Measurements from ENCODE around the gene XPR1.

XPR1 gene

DNA sequence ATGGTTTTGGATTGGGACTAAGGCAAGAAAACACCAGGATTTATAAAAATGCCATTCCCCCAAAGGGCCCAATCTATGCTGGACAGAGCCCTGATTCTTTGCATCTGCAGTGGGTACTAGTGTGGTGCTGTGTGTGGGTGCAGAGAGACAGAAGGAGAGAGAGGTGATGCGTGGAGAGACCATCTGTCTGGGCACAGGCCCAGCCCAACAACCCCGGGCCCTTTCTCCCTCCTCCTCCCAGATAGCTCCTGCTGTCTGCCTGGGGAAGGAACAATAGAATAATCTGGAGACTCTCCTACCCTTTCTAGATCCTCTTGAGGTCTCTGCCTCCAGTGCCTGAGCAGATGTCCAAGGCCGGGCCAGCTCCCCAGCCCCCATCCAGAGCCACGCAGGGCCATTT is 296.0 kb downstream of the XPR1 start:
- Mint-ChIP-seq H3K4me3 (no peak overlapping the region), H3K27ac (no peak overlapping the region), H3K36me3 (no peaks in the 10 kb centered on the region), H3K9me3 (no peaks in the 10 kb centered on the region), H3K4me1 (no peaks in the 10 kb centered on the region)
- ATAC-seq = peak; percentile 6
- no peak for DNase-seq (ENCODE audit: low spot score in 2 of 2)

DNA sequence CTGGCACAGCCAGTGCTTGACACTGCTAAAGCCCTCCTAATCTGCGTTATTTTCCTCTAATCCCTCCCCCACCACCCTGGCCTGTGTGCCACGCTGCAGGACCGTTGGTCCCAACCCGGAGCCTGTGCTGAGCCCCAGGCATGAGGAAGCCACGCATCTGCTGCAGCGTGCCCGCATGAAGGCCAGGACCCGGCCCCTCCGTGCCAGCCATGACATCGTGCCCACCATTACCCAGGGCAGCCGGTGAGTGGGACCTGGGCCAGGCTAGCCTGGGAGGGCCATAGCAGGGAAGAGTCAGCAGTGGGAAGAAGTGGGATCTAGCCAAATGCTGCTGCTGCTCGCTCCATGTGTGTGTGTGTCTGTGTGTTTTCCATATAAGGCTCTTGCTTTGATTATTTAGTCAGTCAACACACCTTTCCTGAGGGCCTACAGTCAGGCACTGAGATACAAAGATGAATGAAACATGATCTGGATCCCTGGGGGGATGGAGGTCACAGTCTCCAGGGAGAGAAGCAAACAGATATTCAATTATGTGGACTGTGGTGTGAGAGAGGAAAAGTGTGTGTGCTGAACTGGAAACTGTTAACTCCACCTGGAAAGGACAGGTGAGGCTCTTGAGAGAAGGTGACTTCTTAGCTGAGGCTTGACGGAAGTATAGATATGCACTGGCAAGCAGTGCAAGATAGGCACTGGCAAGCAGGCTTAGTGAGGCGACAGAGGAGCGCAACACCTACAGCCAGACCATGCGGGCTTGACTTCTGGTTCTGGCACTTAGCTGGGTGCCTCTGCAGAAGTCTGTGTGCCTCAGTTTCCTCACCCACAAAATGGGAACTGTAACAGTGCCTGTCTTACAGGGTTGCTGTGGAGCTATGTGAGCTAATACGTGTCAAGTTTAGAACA is 296.8 kb downstream of the XPR1 start:
- DNase-seq (ENCODE audit: low spot score in 2 of 2) = no peak
- peak; percentile 6 for ATAC-seq
- Mint-ChIP-seq H3K27ac (no peak overlapping the region), H3K4me1 (no peaks in the 10 kb centered on the region), H3K9me3 (no peaks in the 10 kb centered on the region), H3K4me3 (no peak overlapping the region), H3K36me3 (no peaks in the 10 kb centered on the region)

DNA sequence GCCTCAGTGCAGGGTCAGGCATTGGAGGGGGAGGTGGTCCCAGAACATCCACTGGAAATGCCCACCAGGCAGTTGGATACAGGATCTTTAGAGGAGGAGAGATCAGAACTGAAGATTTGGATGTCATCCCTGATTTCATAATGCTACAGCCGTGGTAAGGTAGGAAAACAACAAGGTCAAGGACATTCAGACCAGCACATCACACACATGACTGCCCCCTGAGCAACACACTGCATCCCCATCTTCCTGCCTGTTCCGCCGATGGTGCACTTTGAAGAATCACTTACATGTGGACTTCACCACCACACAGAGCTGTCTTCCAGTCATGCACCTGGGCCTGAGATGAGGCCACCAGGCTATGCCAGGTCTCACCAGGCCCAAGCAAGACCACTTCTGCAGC is 297.6 kb downstream of the XPR1 start:
- ATAC-seq (no peak), DNase-seq (ENCODE audit: low spot score in 2 of 2) (no peak)
- Mint-ChIP-seq H3K4me1 (no peaks in the 10 kb centered on the region), H3K36me3 (no peaks in the 10 kb centered on the region), H3K27ac (no peak overlapping the region), H3K4me3 (no peak overlapping the region), H3K9me3 (no peaks in the 10 kb centered on the region)

DNA sequence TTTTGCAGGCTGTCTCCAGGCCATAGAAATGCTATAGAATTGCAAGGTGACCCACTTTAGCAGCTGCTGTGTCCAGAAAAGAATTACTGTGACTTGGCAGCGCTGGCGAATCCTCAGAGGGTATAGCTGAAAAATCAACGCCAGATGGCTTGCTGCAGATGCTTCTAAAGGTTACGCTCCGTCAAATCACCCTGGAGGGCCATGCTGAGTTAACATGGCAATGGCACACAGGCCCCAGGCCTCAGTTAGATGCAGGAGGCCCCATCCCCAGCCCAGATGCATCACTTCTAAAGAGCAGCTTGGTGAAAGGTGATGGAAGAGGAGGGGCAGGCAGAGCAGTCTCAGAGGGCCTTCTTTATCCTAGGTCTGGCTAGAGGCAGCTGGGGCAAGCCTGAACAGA is 298.9 kb downstream of the XPR1 start:
- Mint-ChIP-seq H3K9me3 (no peaks in the 10 kb centered on the region), H3K27ac (no peak overlapping the region), H3K36me3 (no peaks in the 10 kb centered on the region), H3K4me3 (no peak overlapping the region), H3K4me1 (no peaks in the 10 kb centered on the region)
- ATAC-seq (no peak), DNase-seq (ENCODE audit: low spot score in 2 of 2) (no peak)

DNA sequence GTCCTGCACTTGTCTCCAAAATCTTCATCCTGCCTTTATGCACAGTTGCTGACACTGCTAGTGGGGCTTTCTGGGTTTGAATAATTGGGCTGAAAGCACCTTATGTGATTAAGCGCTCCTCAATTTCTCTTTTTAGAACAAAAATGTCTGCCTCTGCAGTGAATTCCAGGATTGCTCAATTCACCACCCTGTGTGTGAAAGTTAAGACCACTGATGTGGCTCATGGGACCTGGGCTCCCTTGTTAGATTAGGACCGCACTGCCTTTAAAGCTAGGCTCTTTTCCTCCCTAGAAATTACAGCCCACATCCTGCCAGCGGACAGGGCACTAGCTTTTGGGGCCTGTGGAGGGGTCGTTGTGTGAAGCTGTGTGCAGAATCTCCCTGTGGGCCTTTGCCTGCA is 299.7 kb downstream of the XPR1 start:
- Mint-ChIP-seq H3K36me3 (no peaks in the 10 kb centered on the region), H3K9me3 (no peaks in the 10 kb centered on the region), H3K4me3 (no peak overlapping the region), H3K27ac (no peak overlapping the region), H3K4me1 (no peaks in the 10 kb centered on the region)
- ATAC-seq = no peak
- DNase-seq (ENCODE audit: low spot score in 2 of 2) = no peak

DNA sequence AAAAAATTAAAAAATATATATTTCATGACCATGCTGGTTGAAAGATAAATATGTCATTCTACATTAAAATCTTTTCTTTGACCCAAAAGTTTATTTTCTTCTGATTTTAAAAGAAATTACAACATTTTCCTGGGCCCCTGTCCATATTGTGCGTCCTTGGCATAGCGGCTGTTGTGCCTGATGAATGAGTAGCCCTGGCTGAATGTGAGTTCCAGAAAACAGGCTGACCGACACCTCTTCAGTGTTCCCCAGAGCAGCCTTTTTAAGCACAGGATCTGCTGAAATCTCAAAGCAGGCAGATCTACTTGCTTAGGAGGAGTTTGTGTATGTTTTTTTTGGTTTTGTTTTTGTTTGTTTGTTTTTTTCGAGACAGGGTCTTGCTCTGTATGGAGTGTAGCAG is 300.6 kb downstream of the XPR1 start:
- no peak for ATAC-seq
- Mint-ChIP-seq H3K4me1 (peaks cover under 1% of the 10 kb centered on the region), H3K9me3 (no peaks in the 10 kb centered on the region), H3K27ac (no peak overlapping the region), H3K4me3 (no peak overlapping the region), H3K36me3 (no peaks in the 10 kb centered on the region)
- DNase-seq (ENCODE audit: low spot score in 2 of 2) = no peak

DNA sequence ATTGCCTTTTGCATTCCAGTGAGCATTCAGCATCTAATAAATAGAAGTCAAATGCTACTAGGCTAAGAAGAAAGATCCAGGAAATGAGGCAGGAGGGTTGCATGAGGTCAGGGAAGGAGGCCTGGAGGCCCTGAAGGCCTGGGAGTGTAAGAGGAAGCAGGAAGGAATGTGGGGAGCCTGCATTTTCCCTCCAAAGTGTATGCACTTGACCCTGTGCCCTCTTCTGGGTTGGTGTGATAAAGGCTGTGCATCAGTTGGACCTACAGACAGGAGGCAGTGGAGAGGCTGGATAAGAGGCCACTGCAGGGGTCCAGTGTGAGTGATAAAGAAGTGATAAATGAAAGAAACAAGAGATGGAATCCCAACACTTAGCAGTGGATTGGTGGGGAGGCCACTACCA is 301.3 kb downstream of the XPR1 start:
- H3K27ac Mint-ChIP-seq = no peak overlapping the region
- no peak overlapping the region for H3K4me3 Mint-ChIP-seq
- H3K4me1 Mint-ChIP-seq = peaks cover 8% of the 10 kb centered on the region
- H3K36me3 Mint-ChIP-seq = no peaks in the 10 kb centered on the region
- DNase-seq (ENCODE audit: low spot score in 2 of 2) (no peak), ATAC-seq (no peak)
- no peaks in the 10 kb centered on the region for H3K9me3 Mint-ChIP-seq

DNA sequence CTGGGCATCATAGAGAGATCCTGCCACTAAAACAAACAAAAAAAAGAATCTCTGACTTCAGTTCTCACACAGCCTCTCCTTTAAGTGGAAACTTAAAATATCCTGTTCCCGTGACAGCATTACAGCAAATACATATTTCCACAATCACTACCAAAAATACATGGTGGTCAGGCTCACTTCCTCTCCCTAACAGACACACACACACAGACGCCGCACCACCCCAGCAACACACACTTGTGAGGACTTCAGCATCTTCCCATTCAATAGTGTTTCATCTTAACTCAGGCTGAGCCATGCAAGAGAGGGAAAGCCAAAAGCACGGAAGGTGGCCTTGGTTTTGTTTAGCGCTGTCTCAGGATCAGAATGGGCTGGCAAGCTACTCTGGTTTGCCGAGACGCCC is 302.7 kb downstream of the XPR1 start:
- Mint-ChIP-seq H3K9me3 (no peaks in the 10 kb centered on the region), H3K4me3 (no peak overlapping the region), H3K36me3 (no peaks in the 10 kb centered on the region), H3K27ac (no peak overlapping the region), H3K4me1 (peaks cover 12% of the 10 kb centered on the region)
- ATAC-seq (no peak), DNase-seq (ENCODE audit: low spot score in 2 of 2) (no peak)

DNA sequence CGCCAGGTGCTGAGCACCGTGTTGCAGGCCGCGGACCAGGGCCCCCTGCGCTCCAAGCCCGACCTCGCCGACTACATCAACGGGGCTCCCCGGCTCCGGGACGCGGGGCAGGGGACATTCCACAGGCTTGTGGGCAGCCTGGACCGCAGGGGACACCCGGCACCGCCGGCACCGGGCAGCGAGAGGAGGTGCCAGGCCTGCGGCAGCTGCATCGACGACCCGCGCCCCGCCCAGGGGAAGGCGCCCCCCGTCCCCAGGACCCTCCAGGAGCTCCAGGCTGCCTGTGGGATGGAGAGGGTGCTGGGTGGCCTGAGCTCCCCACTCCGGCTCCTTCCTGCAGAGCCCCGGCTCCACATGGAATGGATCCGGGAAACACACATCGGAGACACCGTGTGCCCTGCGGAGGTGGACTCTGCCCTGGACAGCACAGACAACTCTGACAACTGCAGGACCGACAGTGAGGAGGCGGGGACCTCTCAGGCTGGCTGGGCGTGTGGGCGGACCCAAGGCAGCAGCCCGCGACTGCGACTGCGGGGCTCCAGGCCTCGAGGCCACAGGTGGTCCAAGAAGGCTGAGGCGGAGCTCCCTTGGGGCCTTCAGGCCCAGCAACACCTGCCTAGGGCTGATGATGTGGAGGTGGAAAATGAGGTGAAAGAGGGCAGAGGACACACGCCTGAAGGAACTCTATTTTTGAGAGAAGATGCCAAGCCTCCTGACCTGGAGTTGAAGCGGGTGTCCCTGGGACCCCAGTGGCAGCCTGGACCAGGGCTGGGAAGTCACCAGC is 303.7 kb downstream of the XPR1 start:
- DNase-seq (ENCODE audit: low spot score in 2 of 2) = no peak
- H3K27ac Mint-ChIP-seq = no peak overlapping the region
- H3K9me3 Mint-ChIP-seq = no peaks in the 10 kb centered on the region
- no peaks in the 10 kb centered on the region for H3K36me3 Mint-ChIP-seq
- no peak overlapping the region for H3K4me3 Mint-ChIP-seq
- ATAC-seq = no peak
- H3K4me1 Mint-ChIP-seq = peaks cover 12% of the 10 kb centered on the region

DNA sequence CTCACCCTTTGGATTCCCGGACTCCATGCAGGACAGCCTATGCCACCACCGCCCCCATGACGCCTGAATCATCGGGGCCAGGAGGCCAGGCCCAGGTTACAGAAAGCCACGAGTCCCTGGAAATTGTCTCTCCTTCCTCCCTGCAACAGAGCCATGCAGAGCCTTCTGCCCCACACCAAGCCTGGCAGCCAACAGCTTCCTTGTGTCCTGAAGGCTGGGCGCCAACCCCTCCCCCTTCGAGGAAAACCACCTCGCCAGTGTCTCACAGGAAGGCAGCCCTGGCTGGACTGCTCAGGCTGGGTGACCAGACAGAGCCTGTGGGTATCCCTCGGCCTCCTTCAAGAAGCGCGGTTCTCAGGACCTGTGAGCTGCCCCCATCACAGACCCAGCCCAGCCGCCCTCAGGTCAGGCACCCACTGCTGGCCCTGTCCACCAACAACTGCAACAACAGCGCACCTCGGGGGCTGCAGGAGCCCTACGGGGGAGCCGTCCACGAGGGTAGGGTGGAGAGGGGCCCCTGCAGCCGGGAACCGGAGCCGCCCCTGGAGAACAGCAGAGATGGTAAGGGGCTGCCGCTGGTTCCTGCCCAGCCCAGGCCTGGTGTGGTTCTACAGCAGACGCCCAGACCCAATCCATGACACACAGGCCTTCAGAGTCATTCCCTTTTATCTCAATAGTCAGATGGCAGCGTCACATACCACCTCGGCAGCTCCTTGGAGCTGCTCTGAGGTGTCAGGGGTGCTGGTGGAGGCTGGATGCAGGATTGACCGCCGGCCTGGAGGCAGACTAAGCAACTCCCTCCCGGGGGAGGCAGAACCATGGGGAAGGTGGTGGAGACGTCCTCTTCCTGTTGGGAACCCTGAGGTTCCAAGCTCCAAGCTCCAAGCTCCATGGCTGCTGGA is 304.5 kb downstream of the XPR1 start:
- Mint-ChIP-seq H3K36me3 (no peaks in the 10 kb centered on the region), H3K4me1 (peaks cover 12% of the 10 kb centered on the region), H3K27ac (no peak overlapping the region), H3K9me3 (no peaks in the 10 kb centered on the region), H3K4me3 (no peak overlapping the region)
- DNase-seq (ENCODE audit: low spot score in 2 of 2) (no peak), ATAC-seq (no peak)

DNA sequence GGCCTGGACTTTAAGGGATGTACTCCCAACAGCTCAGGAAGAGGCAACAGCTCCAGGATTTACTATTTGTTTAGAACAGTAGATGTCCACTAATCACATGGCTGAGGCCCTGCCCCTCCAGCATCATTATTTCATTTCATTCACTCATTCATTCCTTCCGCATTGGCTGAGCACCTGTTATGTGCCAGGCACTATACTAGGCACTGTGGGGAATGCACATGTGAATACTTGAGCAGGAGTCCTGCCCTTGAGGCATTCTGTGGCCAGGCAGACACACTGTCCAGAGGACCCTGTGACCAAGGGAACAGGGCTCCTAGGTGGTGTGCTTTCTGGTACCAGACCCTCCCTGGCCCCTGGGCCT is 305.2 kb downstream of the XPR1 start:
- ATAC-seq (no peak), DNase-seq (ENCODE audit: low spot score in 2 of 2) (no peak)
- Mint-ChIP-seq H3K4me1 (peaks cover 12% of the 10 kb centered on the region), H3K4me3 (no peak overlapping the region), H3K27ac (peak overlapping the region; percentile 68), H3K9me3 (no peaks in the 10 kb centered on the region), H3K36me3 (no peaks in the 10 kb centered on the region)

DNA sequence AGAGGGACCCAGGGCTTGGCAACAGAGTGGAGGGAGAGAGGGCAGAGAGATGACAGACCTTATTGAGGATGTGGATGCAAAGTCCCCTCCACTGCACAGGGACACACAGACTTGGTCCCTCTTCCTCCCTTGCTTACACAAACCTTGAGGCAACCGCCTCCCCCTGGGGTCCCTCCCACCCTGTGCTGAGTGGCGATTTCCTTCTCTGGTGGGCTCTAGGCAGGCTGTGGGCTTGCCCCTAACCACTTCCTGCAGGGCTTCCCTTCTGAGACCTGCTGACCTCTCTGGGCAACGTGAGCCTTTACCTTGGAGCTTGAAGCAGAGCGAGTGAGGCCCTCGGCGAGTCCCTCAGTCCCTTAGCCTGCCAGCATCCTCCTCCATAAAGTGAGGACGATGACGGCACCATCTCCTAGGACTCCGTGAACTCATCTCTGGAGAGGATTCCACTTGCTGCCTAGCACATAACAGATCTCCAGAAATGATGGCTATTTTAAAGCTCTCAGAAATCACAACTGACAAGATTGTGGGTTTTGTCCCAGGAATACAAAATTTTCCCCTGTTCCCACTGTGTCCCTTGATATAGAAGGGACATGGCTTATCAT is 305.9 kb downstream of the XPR1 start:
- ATAC-seq = no peak
- Mint-ChIP-seq H3K27ac (peak overlapping the region; percentile 68), H3K4me1 (peaks cover 12% of the 10 kb centered on the region), H3K36me3 (no peaks in the 10 kb centered on the region), H3K4me3 (no peak overlapping the region), H3K9me3 (no peaks in the 10 kb centered on the region)
- DNase-seq (ENCODE audit: low spot score in 2 of 2) = no peak

DNA sequence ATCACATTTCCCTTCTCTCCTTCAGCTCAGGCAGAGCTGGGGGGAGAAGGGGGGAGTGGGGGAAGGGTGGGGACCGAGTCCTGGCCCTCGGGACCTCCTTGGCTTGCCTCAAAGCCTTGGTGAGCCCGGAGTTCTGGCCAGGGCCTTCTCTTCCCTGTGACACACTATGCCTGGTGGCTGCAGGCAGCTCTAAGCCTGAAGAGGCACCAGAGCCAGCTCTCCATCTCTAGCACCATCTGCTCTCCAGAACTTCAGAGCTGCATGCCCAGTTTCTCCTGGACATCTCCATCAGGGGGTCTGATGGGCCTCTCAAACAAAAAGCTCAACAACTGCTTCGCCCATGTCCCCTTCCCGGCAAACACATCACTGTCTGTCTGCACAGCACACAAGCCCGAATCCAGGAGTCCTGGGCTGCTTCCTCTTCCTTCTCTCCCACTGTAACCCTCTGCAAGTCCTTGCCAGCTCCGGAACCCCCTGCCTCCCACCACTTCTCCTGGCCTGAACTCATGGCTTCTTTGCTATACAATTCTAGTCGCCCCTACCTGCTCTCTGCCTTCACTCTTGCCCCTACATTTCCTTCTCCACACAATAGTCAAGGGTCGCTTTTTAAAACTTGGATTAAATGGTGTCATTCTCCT is 307.4 kb downstream of the XPR1 start:
- Mint-ChIP-seq H3K36me3 (no peaks in the 10 kb centered on the region), H3K9me3 (no peaks in the 10 kb centered on the region), H3K4me1 (peaks cover 12% of the 10 kb centered on the region), H3K27ac (peak overlapping the region; percentile 11), H3K4me3 (no peak overlapping the region)
- ATAC-seq (no peak), DNase-seq (ENCODE audit: low spot score in 2 of 2) (no peak)

DNA sequence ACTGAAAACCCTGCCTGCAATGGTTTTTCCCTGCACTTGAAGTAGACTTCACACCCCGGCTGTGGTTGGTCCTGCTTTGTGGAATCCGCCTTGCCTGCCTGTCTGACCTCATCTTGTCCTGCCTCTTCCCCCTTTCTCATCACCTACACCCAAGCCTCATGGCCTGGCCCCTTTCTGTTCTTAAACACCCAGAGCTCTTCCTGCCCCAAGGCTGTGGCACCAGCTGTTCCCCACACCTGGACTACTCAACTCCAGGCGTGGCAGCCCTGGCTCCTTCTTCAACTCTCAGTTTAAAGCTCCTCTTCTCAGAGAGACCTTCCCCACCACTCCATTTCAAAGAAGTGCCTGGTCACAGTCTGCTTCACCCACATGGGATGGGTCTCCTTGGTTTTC is 307.9 kb downstream of the XPR1 start:
- H3K4me3 Mint-ChIP-seq = no peak overlapping the region
- H3K36me3 Mint-ChIP-seq = no peaks in the 10 kb centered on the region
- DNase-seq (ENCODE audit: low spot score in 2 of 2) (no peak), ATAC-seq (no peak)
- H3K27ac Mint-ChIP-seq = peak overlapping the region; percentile 11
- peaks cover 12% of the 10 kb centered on the region for H3K4me1 Mint-ChIP-seq
- no peaks in the 10 kb centered on the region for H3K9me3 Mint-ChIP-seq

Data from stimulated activated effector memory CD8-positive, alpha-beta T cell treated with anti-CD3 and anti-CD28 coated beads, Interleukin-12 subunit alpha, Interleukin-12 subunit beta, amount 100 ng/mL, for 72 hours (primary cell).